LNCaP clone FGC (cell line): ENCODE measurements around the gene GNAQ.
"Not testable (repeated sequence)": the region's sequence is repeated elsewhere in the genome, so short reads cannot be mapped to it uniquely, and the experiment has no call there.

Source experiments
- DNase-seq: peaks from one replicate; pipeline ENCODE4 v3.0.0-alpha.2; 2011; ENCODE audit warnings: low read depth
- H3K4me3 ChIP-seq: 2 replicates; pipeline ENCODE4 v1.5.1; 2011; ENCODE audit warnings: mild to moderate bottlenecking, low read depth, low read length, control low read depth
- TF ChIP-seq, protein P1 (sequence below): IDR thresholded peaks from 2 replicates; pipeline ENCODE4 v1.5.1; 2012; ENCODE audit warnings: mild to moderate bottlenecking; ENCODE audit not compliant: control insufficient read depth, insufficient read depth; ENCODE audit errors: extremely low read depth

GNAQ gene

GRCh38 chr9:77766587-77766986 lies 265.0 kb downstream of the GNAQ start:
- H3K4me3 ChIP-seq, result no peak overlapping the region
- TF ChIP-seq, protein P1, sequence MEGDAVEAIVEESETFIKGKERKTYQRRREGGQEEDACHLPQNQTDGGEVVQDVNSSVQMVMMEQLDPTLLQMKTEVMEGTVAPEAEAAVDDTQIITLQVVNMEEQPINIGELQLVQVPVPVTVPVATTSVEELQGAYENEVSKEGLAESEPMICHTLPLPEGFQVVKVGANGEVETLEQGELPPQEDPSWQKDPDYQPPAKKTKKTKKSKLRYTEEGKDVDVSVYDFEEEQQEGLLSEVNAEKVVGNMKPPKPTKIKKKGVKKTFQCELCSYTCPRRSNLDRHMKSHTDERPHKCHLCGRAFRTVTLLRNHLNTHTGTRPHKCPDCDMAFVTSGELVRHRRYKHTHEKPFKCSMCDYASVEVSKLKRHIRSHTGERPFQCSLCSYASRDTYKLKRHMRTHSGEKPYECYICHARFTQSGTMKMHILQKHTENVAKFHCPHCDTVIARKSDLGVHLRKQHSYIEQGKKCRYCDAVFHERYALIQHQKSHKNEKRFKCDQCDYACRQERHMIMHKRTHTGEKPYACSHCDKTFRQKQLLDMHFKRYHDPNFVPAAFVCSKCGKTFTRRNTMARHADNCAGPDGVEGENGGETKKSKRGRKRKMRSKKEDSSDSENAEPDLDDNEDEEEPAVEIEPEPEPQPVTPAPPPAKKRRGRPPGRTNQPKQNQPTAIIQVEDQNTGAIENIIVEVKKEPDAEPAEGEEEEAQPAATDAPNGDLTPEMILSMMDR, result no peak
- DNase-seq, result no peak

- H3K4me3 ChIP-seq, result no peak overlapping the region
- TF ChIP-seq, protein P1, result no peak
- DNase-seq, result no peak
Observed at GRCh38 chr9:77765781-77766259, 265.8 kb downstream of the GNAQ start.

- DNase-seq, result peak; percentile 46
- H3K4me3 ChIP-seq, result no peak overlapping the region
- TF ChIP-seq, protein P1, result peak; percentile 61
Observed at GRCh38 chr9:77764894-77765780, 266.5 kb downstream of the GNAQ start.

- TF ChIP-seq, protein P1, result no peak
- peak; percentile 53 for DNase-seq
- no peak overlapping the region for H3K4me3 ChIP-seq
Observed at GRCh38 chr9:77763566-77763965, 268.0 kb downstream of the GNAQ start.

DNA sequence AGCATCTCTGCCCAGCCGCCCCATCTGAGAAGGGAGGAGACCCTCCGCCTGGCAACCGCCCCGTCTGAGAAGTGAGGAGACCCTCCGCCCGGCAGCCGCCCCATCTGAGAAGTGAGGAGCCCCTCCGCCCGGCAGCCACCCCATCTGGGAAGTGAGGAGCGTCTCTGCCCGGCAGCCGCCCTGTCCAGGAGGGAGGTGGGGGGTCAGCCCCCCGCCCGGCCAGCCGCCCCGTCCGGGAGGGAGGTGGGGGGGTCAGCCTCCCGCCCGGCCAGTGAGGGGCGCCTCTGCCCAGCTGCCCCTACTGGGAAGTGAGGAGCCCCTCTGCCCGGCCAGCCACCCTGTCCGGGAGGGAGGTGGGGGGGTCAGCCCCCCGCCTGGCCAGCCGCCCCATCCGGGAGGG lies 270.7 kb downstream of the GNAQ start:
- not testable (repeated sequence) for H3K4me3 ChIP-seq, DNase-seq

DNA sequence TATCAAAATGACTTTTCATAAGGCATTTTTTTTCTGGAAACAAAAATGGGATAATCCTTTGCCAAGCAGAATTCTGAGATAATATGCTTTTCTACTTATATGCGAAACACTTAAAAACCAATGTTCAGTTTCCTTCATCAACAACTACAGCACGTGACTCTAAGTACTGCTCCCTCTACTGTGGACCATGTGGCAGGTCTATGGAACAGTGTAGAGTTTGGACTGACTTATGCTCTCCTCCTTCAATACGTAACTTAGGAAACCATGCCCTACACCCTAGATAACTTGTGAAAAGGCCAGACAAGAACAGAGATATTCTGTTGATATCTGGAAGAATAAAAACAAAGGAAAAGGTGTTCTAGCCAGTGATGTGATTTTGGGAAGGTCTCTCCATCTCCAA lies 272.2 kb downstream of the GNAQ start:
- TF ChIP-seq, protein P1, result no peak
- H3K4me3 ChIP-seq, result no peak overlapping the region
- DNase-seq, result no peak

DNA sequence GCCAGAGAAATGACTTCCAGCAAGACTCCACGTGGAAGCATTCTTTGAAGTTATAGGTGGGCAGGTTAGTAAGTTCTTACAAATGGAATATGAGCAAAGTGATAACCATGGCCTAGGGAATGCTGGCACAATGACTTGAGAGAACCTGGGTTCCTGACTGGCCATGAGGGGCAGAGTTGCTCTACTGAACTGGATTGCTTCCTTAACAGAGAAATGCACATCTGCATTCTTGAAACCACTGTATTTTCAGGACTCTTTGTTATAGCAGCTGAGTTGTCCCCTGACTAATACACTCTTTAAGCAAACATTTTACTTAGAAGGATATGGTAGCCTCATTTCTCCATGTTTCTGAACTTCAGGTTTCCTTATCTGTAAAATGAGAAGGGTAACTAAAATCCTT lies 275.2 kb downstream of the GNAQ start:
- no peak for DNase-seq
- TF ChIP-seq, protein P1, result peak; percentile 37
- H3K4me3 ChIP-seq, result no peak overlapping the region
